SK-MEL-5 (cell line): ENCODE data around the gene ACOXL. TPM values are rescaled to one million over a fixed set of nuclear protein-coding genes. Genes with fewer than 3 reads are reported as not detected.

Experiments
- DNase-seq: peaks from one replicate; pipeline ENCODE4 v3.0.0-alpha.2; 2016; ENCODE audit warnings: low read depth, low spot score
- in situ Hi-C: cut with HindIII; loops from 2 replicates; pipeline ENCODE4 v1.10.0; 2016; ENCODE audit warnings: low sequenced_read_pairs, high pct_unique_total_duplicates, low pct_unique_long_range_greater_than_20kb
- total RNA-seq: library from RNA; depleted of rRNA; stranded (reverse); fragments of >200 nt; shearing (Covaris generic); gene quantifications from 2 replicates; pipeline ENCODE4 v1.2.3, GENCODE V29; 2014

The ACOXL gene
- total RNA-seq, 1 experiment from 2014 or later: not detected

DNA sequence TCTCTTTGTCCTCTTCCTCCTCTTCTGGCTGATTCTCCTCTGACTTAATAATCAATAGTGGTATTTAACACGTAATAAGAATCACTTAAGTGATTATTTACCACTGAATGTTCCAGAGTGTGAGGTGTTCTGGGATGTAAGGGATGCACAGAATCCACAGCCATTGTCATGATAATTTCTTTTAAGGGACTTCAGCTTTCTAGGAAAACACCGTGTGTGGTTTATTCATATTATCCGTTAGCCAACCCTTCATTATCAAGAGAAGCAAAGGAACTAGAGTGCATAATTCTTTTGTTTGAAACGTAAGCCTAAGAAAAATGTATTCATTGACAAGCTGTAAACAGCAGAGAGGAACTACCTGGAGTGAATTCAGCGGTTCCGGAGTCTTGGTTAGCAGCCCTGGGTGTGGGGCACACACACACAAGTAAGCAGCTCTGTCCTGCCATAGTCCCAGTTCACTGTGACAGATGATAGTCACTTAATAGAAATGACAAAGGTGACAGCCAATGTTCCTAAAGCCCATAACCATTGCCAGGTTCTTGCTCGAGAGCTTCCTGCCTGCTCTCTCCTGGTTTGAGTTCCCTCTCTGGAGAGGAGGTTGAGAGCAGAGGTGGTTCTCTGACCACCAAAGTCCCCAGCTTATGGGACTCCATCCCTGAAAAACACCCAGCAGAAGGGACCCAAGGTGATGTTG, 101.9 kb downstream of the ACOXL start:
- DNase-seq: no peak
- in situ Hi-C loops: no loop called here

DNA sequence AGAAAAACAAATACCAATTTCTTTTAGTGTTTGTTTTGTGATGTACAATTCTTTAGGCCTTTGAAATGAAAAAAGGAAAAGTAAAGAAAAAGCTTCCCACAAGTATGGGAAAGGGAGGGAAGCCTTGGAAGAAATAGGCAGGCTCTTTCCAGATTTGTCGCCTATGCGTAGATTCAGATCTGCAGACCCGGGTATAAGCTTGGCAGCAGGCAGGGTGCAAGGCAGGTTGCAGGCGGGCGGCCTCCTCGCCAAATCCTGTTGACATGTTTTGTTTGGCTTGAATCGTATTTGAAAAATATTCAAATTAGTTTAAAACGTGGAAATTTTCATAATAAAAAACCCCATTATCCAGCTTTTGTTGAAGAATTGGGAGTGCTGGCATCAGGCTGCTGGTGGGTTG, 104.3 kb downstream of the ACOXL start:
- in situ Hi-C loops: no loop called here
- no peak for DNase-seq

GRCh38 chr2:110837446-110838409, 105.4 kb downstream of the ACOXL start:
- in situ Hi-C loops: no loop called here
- no peak for DNase-seq

DNA sequence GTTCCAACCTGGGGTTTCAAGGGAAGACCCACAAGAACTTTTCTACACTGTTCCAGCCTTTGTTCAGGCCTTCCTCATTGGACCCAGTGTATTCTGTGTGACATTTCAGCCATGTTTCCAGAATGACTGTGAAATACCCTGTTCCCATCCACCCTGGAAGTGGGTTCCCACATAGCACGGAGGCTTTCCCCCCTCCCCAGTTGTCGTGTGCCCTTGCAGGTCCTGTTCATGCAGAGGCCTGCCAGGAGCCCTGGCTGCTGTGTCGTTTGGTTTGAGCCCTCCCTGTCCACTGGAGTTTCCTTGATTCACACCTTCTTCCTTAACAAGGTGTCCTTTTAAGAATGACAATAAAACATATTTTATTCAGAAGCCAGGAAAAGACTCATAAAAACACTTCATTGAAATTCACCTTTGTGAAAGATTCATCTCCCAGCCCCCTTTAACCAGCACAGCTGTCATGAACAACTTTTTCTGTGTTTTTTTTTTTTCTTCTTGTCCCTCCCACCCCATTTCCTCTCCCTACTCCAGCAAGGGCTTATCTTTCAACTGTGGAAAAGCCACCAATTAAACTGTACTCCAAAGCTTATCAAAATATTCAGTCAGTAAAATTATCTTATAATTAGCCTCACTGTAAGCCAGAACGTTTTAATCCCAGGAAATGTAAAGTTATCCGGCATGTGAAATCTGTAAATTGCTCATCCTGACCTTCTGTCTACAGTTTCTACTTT, 106.4 kb downstream of the ACOXL start:
- in situ Hi-C loops: no loop called here
- no peak for DNase-seq

DNA sequence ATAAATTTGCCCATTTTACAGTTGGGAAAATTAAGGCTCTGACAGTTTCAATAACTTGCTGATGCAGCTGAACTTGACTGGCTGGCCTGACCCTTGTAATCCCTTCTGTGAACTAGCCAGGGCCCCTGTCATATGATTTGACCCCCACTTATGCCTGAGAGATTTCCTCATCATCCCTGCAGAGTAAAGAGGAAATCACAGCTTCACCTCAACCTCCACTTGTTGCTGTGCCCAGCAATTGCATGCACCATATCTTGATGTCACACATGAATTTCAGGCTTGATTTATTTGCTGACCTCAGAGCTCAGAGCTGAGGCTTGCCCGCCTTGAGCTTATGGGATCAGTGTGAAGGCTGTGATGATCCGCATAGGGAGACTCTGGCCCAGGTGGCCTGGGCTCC, 108.1 kb downstream of the ACOXL start:
- in situ Hi-C loops: no loop called here
- no peak for DNase-seq

GRCh38 chr2:110842048-110842447, 109.7 kb downstream of the ACOXL start:
- in situ Hi-C loops: no loop called here
- no peak for DNase-seq

GRCh38 chr2:110843496-110843895, 111.1 kb downstream of the ACOXL start:
- in situ Hi-C loops: no loop called here
- no peak for DNase-seq

- no peak for DNase-seq
- in situ Hi-C loops: no loop called here
Measured at GRCh38 chr2:110843959-110844510, 111.7 kb downstream of the ACOXL start.

- DNase-seq: no peak
- in situ Hi-C loops: no loop called here
Measured at GRCh38 chr2:110847651-110848050, 115.3 kb downstream of the ACOXL start.

GRCh38 chr2:110848071-110848470, 115.7 kb downstream of the ACOXL start:
- no peak for DNase-seq
- in situ Hi-C loops: no loop called here

DNA sequence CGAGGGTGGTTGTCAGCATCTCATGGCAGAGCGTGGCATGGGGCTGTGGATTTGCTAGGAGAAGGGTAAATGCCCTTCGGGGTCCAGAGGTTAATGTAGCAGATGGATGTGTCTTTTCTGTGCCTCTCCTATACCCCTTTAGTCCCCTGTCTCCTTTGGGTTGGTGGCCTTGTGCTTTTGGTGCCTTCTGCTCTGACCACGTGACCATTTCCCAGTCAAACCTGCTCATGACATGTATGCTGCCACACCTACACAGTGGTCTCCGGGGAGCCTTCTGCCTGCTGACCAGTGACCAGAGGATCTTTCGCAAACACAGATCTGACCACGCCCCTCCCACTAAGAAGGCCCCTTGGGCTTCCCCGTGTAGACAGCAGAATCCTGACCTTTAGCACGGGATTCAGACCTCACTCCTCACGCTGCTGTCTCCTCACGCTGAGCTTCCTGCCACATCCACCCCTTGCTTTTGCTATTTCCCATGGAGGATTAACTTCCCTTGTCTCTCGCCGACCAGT, 116.2 kb downstream of the ACOXL start:
- DNase-seq: no peak
- in situ Hi-C loops: no loop called here

DNA sequence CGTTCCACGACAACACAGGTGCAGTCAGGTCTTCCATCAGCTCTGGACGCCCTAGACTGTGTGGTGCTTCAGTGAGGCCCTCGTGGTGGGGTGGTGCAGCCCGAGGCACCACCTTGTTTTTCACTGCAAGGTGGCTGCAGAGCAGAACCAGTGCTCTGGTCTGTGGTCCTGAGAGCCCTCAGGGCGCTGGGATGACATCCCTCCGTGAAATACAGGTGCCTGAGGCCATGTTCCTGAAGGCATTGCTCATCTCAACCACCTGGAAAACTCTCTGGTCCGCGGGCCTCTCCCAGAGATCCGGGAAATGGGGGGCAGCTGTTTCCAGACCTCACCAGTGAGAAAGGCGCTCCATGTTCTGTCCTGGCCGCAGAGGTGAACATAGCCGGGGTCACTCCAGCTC, 119.2 kb downstream of the ACOXL start:
- in situ Hi-C loops: loop anchor here (25.0 kb wide), 1 partner anchor 136 kb away; no protein-coding TSS in a partner anchor
- DNase-seq: no peak

DNA sequence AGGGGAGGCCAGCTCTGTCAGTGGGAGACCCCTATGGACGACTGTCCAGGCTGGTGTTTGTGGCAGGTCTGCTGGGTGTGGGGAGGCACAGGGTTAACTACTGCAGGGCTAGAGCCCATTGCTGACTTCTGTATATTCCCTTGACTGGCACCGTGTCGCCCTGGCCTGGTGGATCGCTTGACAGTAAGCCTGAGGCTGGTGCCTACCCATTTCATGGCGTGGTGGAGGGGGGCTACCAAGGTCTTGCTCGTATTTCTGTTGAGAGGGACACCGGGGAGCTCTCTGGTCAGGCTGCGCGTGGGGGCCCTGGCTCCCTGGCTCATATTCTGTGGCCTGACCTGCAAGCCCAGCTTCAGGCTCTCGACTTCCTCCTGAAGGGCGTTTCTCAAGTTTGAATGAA, 119.7 kb downstream of the ACOXL start:
- in situ Hi-C loops: loop anchor here (25.0 kb wide), 1 partner anchor 135 kb away; no protein-coding TSS in a partner anchor
- no peak for DNase-seq

DNA sequence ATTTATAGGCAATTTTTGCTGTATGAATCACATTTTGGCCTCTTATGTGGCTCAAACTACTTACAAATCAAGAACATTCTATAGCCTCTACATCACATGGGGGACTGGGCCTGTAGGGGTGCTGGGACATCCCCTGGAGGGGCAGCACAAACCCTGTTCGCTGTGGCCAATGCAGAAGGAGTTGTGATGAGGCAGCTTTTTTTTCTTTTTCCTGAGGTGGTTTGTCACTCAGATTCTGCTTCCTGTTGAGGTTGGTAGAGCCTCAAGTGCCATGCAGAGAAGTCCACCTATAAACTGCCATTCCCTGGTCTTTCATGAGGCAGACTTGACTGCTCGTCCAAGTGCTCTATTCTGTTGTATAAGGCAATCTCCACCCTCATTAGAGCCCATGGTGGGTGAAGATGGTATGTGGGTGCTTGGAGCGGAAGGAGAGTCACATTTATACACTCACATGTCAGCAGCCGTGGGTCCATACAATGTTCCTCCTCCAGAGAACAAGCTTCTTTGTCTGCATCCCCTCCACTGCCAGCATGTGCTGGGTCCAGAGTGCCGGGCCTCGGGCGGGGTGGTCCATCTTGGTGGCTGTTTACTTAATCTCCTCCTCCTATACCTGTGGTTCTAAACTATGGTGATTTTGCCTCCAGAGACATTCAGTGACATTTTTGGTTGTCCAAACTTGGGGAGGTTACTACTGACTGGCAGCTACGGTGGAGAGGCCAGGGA, 120.3 kb downstream of the ACOXL start:
- in situ Hi-C loops: loop anchor here (25.0 kb wide), 1 partner anchor 135 kb away; no protein-coding TSS in a partner anchor
- no peak for DNase-seq

- DNase-seq: peak; percentile 55
- in situ Hi-C loops: loop anchor here (25.0 kb wide), 1 partner anchor 134 kb away; no protein-coding TSS in a partner anchor
Measured at GRCh38 chr2:110853516-110853915, 121.1 kb downstream of the ACOXL start.

- no peak for DNase-seq
- in situ Hi-C loops: loop anchor here (25.0 kb wide), 1 partner anchor 133 kb away; no protein-coding TSS in a partner anchor
Measured at GRCh38 chr2:110853948-110854347, 121.6 kb downstream of the ACOXL start.
